Endothelial cell of coronary artery (primary cell): ENCODE data around the gene GNS. TPM values are rescaled to one million over a fixed set of nuclear protein-coding genes. Genes with fewer than 3 reads are reported as not detected.

Source experiments
- total RNA-seq: library from RNA; depleted of rRNA; stranded (reverse); fragments of >200 nt; gene quantifications from 2 replicates; pipeline ENCODE4 v1.2.3, GENCODE V29; 2014

The GNS gene
- 174 and 200 TPM in 2 replicates for total RNA-seq

DNA sequence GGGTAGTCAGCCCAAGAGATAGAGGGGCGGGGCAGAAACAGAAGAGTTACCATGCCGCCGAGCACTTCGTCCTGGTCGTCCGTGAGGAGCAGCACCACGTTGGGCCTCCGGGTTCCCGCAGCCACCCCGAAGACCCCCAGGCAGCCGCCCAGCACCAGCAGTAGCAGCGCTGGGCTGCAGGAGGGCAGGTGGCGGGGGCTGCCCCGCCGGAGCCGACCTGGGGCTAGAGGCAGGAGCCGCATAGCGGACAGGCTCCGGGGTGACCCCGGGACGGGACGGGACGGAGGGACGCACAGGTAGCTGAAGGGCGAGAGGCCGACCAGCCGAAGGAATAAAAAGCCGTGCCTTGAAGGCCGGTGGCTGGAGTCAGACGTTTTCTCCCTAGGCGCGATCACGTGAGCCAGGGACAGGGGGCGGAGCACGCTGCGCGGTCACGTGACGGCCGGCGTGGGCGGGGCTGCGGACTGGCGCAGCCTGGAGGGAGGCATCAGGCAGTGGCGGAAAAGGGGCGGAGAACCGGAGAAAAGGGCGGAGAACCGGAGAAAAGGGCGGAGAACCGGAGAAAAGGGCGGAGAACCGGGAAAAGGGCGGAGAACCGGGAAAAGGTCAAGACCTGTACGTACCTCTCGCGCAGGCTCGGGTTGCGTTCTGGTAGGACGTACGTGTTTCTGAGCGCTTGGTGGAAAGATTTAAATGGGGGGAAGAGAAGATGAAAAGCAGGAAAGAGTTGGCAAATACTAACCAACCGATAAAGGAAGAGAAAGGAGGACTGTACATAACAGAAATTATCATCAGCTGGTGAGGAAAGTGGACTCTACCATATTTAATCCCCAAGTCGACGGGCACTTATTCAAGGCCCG is at the start of gene GNS:
GNS (minus strand) TSS at position 372 of the 860 bp plus-strand sequence; CDS start at position 242, 130 bp downstream.

Other genes starting within 250 kb of the GNS start
- gene RASSF3, start 148.9 kb downstream of the GNS start, total RNA-seq = 43.0 and 46.9 TPM in 2 replicates
- gene TBC1D30, start 65.2 kb upstream of the GNS start, total RNA-seq = 10.1 and 13.6 TPM in 2 replicates